ENCODE data around the gene NFIB.

- TF ChIP-seq, protein P1, sequence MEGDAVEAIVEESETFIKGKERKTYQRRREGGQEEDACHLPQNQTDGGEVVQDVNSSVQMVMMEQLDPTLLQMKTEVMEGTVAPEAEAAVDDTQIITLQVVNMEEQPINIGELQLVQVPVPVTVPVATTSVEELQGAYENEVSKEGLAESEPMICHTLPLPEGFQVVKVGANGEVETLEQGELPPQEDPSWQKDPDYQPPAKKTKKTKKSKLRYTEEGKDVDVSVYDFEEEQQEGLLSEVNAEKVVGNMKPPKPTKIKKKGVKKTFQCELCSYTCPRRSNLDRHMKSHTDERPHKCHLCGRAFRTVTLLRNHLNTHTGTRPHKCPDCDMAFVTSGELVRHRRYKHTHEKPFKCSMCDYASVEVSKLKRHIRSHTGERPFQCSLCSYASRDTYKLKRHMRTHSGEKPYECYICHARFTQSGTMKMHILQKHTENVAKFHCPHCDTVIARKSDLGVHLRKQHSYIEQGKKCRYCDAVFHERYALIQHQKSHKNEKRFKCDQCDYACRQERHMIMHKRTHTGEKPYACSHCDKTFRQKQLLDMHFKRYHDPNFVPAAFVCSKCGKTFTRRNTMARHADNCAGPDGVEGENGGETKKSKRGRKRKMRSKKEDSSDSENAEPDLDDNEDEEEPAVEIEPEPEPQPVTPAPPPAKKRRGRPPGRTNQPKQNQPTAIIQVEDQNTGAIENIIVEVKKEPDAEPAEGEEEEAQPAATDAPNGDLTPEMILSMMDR (conservative IDR thresholded peaks at IDR 0.05; ENCODE audit: low read depth, low read length) = no peak
- no peak for TF ChIP-seq POLR2A (IDR thresholded peaks at IDR 0.05; ENCODE audit: low read depth, low read length)
- TF ChIP-seq SMC3 (IDR thresholded peaks at IDR 0.05; ENCODE audit: low read depth, low read length) = no peak
- no peak for TF ChIP-seq RAD21 (IDR thresholded peaks at IDR 0.05; ENCODE audit: low read length)
- TF ChIP-seq CEBPB (IDR thresholded peaks at IDR 0.05; ENCODE audit: low read depth, low read length) = no peak
- TF ChIP-seq CHD1 (IDR thresholded peaks at IDR 0.05; ENCODE audit: low read depth, low read length) = no peak
- no peak for TF ChIP-seq BHLHE40 (IDR thresholded peaks at IDR 0.05; ENCODE audit: low read depth, low read length)
- TF ChIP-seq RFX5 (IDR thresholded peaks at IDR 0.05; ENCODE audit: low read depth, low read length) = no peak
- TF ChIP-seq RCOR1 (IDR thresholded peaks at IDR 0.05; ENCODE audit: insufficient replicate concordance, low read length) = no peak
- TF ChIP-seq FOS (IDR thresholded peaks at IDR 0.05; ENCODE audit: low read depth, low read length) = no peak
- no peak for TF ChIP-seq MAFK (IDR thresholded peaks at IDR 0.05; ENCODE audit: low read depth, low read length)
Measured at GRCh38 chr9:14286121-14286520, 27.8 kb downstream of the NFIB start.
